ENCODE data around the gene PCGF2.
"Not testable (repeated sequence)": the region's sequence is repeated elsewhere in the genome, so short reads cannot be mapped to it uniquely, and the experiment has no call there.

PCGF2 gene

DNA sequence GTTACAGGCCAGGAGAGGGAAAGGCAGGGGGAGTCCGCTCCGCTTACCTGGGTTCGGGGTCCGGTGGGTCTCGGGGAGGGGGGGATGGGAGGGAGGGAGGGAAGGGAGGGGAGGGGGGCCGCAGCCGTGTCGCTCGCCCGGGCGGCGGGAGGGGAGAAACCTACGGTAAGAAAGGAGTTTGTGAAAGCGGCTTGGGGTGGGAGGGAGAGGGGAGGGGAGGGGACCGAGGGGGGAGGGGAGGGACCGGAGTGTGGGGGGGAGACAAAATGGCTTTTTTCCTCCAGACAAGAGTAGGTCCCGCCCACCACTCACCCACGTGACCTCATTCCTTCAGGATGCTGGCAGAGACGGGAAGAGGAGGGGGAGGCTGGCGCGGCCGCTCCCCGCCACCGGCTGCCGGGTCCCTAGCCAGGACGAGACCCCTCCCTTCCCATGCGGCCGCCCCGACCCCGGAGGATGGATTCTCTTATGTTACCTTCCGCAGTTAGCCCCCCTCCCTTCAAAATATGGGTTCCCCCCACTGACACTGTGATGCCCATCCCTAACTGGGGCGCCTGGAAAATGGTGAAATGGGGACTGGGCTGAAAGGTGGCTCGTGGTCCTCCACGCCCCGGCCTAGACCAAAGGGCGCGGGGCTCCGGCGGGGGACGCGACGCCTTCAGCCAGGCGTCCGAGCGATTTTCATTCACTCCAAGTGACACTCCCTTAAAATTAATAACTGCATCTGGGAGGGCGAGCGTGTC lies at the start of gene PCGF2:
PCGF2 (minus strand) TSS at position 188 of the 743 bp plus-strand sequence. CDS start 7,934 bp downstream, outside the sequence.
- DNase-seq (ENCODE audit: low read depth), result peak; percentile 74
- peak within 1 kb of the TSS; percentile 75 for H3K4me3 ChIP-seq (ENCODE audit: low read depth, low read length)
- no peak for TF ChIP-seq CTCF (IDR thresholded peaks at IDR 0.05; ENCODE audit: insufficient read depth, low read depth, low read length, missing control alignments)

GRCh38 chr17:38797828-38798227 lies 49.7 kb upstream of the PCGF2 start:
- H3K4me3 ChIP-seq (ENCODE audit: low read depth, low read length), result peak overlapping the region; percentile 76
- DNase-seq (ENCODE audit: low read depth), result peak; percentile 21
- TF ChIP-seq CTCF (IDR thresholded peaks at IDR 0.05; ENCODE audit: insufficient read depth, low read depth, low read length, missing control alignments), result no peak

DNA sequence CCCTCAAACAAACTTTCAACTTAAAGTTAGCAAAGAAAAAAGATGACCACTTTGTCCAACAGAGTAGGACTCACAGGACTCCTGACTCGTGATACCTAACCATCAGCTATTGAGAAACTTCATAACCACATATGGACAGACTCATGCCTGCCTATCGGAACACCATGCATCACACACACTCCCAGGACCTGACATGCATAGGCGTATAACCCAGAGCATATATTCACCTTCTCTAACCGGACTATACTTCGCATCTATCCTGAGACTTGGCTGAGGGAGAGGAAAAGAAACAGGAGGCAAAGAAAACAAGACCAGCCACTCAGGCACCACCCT lies 49.0 kb upstream of the PCGF2 start:
- no peak for TF ChIP-seq CTCF (IDR thresholded peaks at IDR 0.05; ENCODE audit: insufficient read depth, low read depth, low read length, missing control alignments)
- DNase-seq (ENCODE audit: low read depth), result no peak
- no peak overlapping the region for H3K4me3 ChIP-seq (ENCODE audit: low read depth, low read length)

DNA sequence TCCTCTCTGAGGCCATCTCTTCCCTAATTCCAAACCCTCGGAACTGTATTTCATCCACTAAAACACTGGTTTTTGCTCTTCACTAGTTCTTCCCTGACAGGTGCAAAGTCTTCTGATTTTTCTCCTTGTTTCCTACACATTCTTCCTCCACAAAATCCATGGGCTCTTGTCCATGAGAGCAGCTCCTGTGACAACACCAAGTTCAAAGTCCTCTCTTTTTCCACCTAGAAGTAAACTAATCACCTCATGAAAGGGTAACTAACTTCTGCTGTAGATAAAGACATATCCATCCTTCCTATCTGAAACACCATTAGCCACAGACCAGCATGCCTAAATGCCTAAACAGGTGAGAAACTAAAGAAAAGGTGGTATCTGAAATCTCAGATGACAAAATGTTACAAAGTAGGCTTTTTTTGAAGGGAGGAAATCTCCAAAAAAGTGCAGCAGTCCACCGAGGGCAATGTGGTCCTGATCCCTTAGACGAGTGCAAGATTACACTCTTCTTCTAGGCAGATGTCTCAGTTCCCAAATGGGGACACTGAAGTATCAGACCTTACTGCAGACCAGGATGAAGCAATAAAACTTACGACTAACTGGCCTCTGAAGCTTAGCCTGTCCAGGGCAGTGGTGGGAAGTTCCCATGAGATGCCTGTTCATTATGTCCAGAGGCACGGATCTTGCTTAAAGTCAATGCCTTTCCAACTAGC lies 48.5 kb upstream of the PCGF2 start:
- DNase-seq (ENCODE audit: low read depth), result no peak
- H3K4me3 ChIP-seq (ENCODE audit: low read depth, low read length), result no peak overlapping the region
- TF ChIP-seq CTCF (IDR thresholded peaks at IDR 0.05; ENCODE audit: insufficient read depth, low read depth, low read length, missing control alignments), result no peak

DNA sequence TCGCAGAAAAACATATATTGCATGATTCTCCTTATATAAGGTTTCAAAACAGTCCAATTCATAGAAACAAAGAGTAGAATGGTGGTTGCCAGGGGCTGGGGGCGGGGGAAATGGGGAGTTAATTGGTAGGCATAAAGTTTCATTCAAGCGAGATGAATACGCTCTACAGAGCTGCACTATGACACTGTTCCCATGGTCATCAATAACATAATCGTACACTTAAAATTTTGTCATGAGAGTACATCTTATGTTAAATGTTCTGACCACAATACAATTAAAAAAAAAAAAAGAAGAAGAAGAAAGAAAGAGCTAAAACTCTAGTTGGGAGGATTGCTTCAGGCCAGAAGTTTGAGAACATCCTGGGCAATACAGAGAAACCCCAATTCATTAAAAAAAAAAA lies 46.1 kb upstream of the PCGF2 start:
- H3K4me3 ChIP-seq (ENCODE audit: low read depth, low read length), result no peak overlapping the region
- no peak for TF ChIP-seq CTCF (IDR thresholded peaks at IDR 0.05; ENCODE audit: insufficient read depth, low read depth, low read length, missing control alignments)
- no peak for DNase-seq (ENCODE audit: low read depth)

DNA sequence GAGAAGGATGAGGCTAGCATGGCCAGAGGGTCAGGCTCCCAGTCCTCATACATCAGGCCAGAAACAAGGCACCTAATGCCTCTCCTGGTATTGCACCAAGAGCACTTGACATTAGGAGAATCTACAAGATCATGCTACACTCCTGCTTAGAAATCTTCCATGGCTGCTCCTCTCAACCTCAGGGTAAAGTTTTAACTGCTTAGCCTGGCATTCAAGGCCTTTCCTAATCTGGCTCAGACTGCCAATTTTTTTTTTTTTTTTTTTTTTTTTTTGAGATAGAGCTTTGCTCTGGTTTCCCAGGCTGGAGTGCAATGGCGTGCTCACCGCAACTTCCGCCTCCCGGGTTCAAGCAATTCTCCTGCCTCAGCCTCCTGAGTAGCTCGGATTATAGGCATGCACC lies 43.0 kb upstream of the PCGF2 start:
- no peak overlapping the region for H3K4me3 ChIP-seq (ENCODE audit: low read depth, low read length)
- no peak for DNase-seq (ENCODE audit: low read depth)
- TF ChIP-seq CTCF (IDR thresholded peaks at IDR 0.05; ENCODE audit: insufficient read depth, low read depth, low read length, missing control alignments), result no peak

DNA sequence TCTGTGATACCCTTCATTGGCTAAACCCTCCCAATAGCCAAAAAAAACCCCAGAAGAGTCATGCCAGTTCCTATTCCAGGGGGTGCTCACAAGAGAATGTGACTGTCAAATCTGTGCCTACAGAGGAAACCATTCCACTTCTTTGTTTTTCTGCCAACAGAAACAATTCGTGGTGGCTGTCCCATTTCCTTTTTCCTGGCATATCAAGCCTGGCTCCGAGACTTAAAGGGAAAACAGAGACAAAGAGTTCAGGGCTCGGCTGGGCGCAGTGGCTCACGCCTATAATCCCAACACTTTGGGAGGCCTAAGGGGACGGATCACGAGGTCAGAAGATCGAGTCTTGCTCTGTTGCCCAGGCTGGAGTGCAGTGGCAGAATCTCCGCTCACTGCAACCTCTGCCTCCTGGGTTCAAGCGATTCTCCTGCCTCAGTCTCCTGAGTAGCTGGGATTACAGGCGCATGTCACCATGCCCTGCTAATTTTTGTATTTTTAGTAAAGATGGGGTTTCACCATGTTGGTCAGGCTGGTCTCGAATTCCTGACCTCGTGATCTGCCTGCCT lies 42.1 kb upstream of the PCGF2 start:
- not testable (repeated sequence) for H3K4me3 ChIP-seq (ENCODE audit: low read depth, low read length); DNase-seq (ENCODE audit: low read depth)
